Fibroblast of skin of scalp (primary cell): ENCODE measurements around the gene ADAMTS7.
"Not testable (repeated sequence)": the region's sequence is repeated elsewhere in the genome, so short reads cannot be mapped to it uniquely, and the experiment has no call there.

Experiments
- DNase-seq: peaks from one replicate; pipeline ENCODE4 v3.0.0-alpha.2; 2013

The ADAMTS7 gene

DNA sequence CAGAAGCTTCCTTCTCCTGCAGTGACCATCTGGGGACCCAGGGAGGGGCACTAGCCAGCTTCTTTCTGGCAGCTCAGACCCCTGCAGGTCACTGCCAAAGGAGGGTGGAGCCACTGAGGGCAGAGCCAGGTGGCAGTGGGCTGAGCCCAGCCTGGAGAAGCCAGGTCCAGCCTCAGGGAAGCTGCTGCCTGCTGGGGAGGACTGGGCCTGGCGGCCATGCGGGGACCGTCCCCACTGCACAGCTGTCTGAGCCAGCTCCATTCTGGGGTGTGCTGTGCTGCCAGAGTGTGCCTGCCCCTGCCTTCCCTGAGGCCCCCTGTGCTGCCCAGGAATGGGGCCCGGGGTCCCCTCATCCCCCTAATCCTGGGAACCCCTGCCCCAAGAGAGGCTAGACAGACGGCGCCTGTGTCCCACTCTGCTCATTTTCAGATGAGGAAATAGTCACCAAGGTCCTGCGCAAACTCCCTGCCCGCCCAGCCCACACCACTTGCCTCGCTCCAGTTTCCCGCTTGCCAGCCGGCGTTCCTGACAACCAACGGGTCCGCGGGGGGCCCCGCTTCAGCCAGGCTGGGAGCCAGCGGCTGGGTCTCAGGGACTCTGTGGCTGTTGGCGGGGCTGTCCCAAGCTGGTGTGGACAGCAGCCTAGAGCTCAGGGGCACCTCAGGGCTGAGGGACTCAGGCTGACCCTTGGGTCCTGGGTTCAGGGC, 46.0 kb downstream of the ADAMTS7 start:
- not testable (repeated sequence) for DNase-seq

DNA sequence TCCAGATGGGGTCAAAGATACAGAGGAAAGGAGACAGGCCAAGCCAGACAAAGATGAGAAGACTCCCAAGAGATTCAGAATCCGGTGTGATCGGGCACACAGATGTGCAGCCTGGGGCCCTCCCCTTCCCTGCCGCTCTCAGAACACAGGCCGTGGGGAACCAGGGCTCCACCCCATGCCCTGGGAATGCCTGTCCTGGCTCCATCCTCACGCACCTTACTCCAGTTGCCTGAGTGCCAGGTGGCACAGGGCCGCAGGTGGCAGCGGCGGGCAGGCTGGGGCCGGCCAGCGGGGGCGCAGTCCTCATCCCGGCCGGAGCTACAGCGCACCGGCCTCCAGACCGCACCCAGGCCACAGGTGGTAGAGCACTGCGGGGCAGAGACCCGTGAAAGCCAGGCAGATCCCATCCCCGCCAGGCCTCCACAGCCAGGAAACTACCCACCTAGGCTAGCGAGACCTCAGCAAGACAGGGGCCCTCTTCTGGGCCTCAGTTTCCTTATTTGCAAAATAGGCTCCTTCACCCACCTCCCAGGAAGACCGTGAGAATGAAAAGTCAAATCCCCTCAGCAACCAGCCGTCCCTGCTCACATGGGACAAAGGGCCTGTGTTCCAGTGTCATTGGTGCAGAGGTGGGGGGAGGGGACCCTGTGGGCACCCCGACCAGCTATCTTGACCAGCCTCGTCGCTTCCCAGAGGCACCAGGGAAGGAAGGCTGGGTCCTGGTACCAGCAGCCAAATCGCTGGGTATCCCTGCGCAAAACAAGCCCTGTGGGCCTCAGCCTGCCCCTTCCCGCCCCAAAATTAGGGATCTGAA, 46.7 kb downstream of the ADAMTS7 start:
- DNase-seq = not testable (repeated sequence)

DNA sequence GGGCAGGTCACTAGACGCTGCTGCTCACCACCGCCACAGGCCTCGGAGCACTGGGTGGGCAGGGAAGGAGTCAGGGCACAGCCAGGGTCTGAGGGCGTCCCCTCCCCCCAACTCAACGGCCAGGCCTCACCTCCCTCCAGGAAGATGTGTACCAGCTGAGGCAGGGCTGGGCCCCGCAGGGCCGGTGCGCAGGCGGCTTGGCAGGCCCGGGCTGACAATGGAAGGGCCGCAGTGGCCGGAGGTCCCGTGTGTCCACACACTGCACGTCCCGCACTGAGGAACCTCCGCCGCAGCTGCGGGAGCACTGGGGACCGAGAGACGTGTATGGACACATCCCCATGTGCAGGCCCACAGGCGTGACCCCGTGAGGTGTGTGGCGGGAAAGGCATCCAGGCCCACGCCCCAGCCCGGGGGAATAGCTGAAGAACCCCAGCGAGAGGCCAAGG, 47.4 kb downstream of the ADAMTS7 start:
- no peak for DNase-seq

DNA sequence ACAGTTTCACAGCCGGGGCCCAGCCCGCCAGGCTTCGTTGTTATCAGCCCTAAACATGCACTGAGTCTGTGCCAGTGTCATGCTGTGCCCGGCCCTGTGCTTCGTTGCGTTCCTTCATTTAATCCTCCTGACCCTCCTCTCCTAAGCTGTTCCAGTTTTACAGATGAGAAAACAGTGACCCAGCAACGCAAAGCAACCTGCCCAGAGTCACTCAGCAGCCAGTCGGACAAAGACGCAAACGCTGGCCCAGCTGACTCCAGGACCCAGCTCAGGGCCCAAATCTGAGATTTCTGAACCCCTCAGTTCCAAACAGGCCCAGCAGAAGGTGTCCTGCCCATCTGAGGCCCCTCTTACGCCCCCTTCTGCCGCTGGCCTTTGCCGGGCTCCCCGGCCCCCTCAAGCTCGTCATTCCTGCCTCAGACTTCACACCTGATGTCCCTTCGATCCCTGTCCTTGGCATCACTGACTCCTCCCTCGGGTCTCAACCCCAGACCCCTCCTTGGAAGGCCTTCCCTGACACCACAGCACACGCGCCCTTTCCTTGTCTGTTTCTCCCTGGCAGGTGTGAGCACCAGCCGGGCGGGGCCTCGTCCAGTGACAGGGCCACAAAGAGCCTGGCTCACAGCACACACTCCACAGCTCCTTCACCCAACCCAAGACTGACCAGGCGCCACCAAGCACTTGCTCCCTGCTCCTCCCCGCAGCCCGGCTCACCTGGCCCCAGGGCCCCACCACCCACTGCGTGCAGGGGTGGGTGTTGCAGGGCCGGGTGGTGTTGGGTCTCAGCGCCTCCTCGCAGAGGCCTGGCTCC, 48.1 kb downstream of the ADAMTS7 start:
- no peak for DNase-seq

DNA sequence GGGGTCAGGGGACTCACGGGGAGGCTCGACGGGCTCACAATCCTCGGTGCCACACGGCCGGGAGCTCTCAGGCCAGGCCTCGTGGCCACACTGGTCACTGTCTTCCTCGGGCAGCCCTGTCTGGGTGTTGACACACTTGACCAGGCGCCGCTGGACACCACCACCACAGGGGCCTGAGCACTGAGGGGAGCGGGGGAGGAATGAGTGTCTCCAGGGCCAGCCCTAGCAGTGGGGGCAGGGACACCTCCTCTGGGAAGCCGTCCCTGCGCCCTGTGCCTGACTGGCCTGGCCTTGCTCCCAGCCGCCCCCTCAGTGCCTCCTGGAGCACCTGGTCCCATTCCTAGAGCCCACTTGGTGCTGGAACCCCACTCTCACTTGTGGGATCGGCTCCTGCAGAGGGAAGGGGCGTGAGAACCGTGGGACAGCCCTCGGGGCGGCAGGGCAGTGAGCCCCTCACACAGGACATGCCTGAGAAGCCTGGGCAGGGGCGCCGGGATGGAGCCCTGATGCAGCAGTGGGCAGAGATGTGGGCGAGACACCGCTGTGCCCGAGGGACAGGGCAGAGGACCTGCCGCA, 48.8 kb downstream of the ADAMTS7 start:
- DNase-seq = not testable (repeated sequence)

DNA sequence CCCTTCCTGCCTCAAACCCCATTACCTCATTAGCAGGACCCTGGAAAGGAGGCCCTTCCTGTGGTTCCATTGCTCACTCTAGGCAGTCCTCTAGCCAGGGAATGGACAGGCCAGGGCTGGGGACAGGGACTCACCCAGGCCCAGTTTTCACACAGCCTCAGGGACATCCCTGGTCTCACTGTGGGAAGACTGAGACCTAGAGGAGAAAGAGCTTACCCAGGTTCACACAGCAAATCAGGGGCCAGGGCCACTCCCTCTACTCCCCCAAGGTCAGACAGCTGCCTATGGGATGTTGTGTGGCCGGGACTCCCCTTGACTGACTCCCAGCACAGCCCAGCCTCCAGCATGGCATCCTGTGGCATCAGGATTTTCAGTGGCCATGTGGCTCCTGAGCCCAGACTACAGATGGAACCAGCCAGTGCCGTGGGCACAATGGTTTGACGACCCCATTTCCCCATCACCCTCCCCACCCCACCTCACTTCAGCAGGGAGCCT, 49.3 kb downstream of the ADAMTS7 start:
- no peak for DNase-seq

GRCh38 chr15:78761475-78761874, 49.8 kb downstream of the ADAMTS7 start:
- not testable (repeated sequence) for DNase-seq

GRCh38 chr15:78761020-78761419, 50.2 kb downstream of the ADAMTS7 start:
- no peak for DNase-seq

- DNase-seq = peak; percentile 52
These were observed 51.0 kb downstream of the ADAMTS7 start for GRCh38 chr15:78760091-78760882.

- DNase-seq = not testable (repeated sequence)
These were observed 51.8 kb downstream of the ADAMTS7 start for GRCh38 chr15:78759361-78759998.

GRCh38 chr15:78758486-78759200, 52.6 kb downstream of the ADAMTS7 start:
- DNase-seq = not testable (repeated sequence)

- not testable (repeated sequence) for DNase-seq
These were observed 53.2 kb downstream of the ADAMTS7 start for GRCh38 chr15:78758084-78758483.

DNA sequence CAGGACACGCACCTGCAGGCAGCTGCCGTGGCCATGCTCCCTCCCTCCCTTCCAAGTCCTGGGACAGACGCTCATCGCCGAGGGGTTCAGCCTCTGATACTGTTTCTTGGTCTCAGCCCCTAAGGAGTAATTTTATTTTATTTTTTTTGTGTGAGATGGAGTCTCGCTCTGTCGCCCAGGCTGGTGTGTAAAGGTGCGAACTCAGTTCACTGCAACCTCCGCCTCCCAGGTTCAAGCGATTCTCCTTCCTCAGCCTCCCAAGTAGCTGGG, 53.7 kb downstream of the ADAMTS7 start:
- no peak for DNase-seq

- DNase-seq = peak; percentile 93
These were observed 54.3 kb downstream of the ADAMTS7 start for GRCh38 chr15:78756781-78757635.

DNA sequence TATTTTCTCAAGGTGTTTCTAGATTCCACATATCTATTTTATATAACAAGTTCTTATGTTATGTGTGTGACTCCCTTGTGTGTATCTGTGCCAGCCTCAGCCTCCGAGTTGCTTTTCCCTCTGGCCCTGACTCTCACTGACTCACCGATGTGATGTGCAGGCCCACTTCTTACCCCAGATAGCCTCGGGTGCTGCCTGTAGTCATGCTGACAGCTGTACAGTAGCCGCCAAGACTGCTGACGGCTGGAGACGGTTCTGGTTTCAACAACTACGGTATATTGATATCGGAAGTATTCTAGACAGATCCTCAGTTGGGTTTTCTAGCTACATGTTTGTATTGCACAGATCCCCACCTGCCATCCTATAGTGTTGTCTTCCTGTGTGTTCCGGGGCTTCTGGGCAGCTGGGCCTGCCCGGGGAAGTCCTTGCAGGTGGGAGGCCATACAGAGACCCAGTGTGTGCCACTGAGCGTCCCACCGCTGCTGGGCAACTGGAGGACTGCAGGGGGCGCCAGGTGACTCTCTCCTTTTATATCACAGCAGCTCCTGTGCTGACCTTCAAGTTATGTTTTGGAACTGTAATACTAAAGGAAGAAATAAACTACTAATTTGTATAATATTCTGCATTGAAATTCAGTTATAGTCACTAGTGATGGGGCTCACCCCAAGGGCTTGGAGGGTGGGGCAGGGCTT, 55.2 kb downstream of the ADAMTS7 start:
- peak; percentile 65 for DNase-seq

DNA sequence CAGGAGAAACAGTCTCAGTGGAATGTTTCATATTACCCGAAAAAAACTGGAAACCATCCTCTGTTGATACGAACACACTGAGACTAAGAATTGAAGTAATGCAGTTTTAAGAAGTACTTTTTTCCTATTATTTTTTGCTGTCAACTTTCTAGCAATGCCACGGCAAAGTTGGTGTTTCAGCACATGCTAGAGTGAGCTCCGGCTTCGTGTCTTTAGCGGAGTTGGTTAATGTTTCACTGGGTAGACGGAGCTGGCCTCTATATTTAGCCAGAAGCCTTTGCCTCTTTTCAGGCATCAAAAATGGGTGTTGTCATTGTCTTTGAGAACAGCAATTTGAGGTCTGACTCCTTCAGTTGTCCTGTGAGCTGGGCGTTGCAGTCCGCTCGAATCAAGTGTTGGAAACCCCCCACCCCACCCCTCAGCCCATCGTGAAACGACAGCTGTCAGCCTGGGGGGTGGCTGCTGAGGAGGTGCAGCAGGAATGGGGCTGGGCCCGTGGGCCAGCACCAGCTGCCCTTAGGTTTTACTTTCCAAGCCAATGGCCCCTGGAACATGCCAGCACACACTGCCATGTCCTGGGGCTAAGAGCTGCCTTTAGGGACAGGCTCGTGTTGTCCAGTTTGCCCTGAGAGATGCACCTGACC, 56.5 kb downstream of the ADAMTS7 start:
- DNase-seq = not testable (repeated sequence)

DNA sequence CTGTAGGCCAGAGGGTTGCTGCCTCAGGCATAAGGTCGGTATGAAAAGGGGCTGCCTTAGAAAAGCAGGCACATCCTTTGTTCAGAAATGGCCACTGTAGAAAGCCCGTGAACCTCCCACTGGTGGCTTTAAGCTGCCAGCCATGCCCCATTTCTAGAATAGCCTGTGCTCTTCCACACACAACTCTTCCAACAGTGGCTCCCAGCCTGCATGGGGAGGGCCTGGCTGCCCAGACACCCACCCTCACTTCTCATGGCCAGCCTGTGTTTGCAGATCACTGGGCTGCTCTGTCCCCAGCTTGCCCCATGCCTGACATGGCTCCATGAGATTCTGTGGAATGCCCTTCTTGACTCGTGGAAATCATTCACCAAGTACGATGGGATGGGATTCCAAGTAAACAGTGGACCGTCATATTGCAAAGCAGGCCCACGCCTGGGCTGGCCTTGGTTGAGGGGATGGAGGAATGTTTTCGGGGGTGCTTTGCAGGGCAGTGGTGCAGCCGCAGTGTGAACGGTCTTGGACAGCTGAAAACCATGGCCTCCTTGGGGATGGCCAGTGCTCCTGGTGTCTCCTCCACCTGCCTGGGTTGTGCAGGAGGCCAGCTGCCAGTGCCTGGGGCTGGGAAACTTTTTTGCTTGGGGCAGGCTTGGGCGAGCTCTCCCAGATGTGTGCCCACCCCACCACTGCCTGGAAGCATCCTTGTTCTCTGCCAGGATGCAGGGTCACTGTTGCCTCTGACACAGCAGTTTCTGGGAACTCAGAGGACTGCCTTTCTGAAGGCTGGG, 57.3 kb downstream of the ADAMTS7 start:
- not testable (repeated sequence) for DNase-seq

DNA sequence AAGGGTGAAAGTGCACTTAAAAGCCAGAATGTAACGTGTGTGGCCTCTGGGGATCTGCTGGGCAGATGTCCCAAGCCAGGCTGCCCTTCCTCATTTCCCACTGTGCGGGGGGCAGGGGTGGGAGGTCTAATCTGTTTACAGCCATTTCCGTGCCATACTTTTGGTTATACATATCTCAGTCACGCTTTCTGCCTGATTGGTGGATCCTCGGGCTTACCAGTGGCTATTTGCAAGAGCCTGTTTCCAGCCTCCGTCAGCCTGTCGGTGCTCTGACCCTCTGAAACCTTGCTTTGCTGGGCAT, 58.0 kb downstream of the ADAMTS7 start:
- DNase-seq = not testable (repeated sequence)
